ENCODE measurements around the gene LATS2. TPM values are rescaled to one million over a fixed set of nuclear protein-coding genes. Genes with fewer than 3 reads are reported as not detected.

Gene LATS2
- total and polyA plus RNA-seq, 2 of the 8 experiments (the other 6 are each of a cell fraction or from before 2014, with no cell fraction given), result 8.3 to 26.2 TPM

- Histone ChIP-seq H3K27ac (ENCODE audit: low read depth, low read length) (no peak overlapping the region), H2AFZ (ENCODE audit: low read length) (no peak overlapping the region), H2BK15ac (ENCODE audit: low read length) (no peak overlapping the region), H3K4me1 (replicated peaks in 1 of 4; ENCODE audit: control insufficient read depth in 3 of 4, insufficient read depth in 4 of 4, low read length in 3 of 4) (peaks cover 0 to 4% (median 2%) of the 10 kb centered on the region in 4 experiments; a peak in 3 of 7 replicates), H4K5ac (ENCODE audit: insufficient read length, low read depth, low read length) (no peak overlapping the region), H3K23ac (ENCODE audit: insufficient read length) (no peak overlapping the region), H4K8ac (ENCODE audit: extremely low read depth, insufficient read depth, low read length) (no peak overlapping the region), H3K4me3 (ENCODE audit: extremely low read depth in 1 of 4, insufficient read depth in 2 of 4, low read depth in 3 of 4, low read length in 4 of 4) (no peak overlapping the region), H3K18ac (ENCODE audit: extremely low read depth, low read length) (no peak overlapping the region), H2BK20ac (ENCODE audit: low read length) (no peak overlapping the region), H3K56ac (replicated peaks; ENCODE audit: insufficient read length, low read depth, low read length) (no peak overlapping the region), H3K14ac (ENCODE audit: insufficient read length) (no peak overlapping the region), H3K4ac (replicated peaks; ENCODE audit: insufficient read length, low read depth, low read length) (no peak overlapping the region), H2BK120ac (replicated peaks; ENCODE audit: low read depth, low read length) (no peak overlapping the region), H4K91ac (replicated peaks; ENCODE audit: insufficient read length, low read length) (no peak overlapping the region), H3K23me2 (ENCODE audit: low read depth, low read length) (no peaks in the 10 kb centered on the region), H3K27me3 (replicated peaks in 1 of 4; ENCODE audit: control insufficient read depth in 3 of 4, extremely low read depth in 1 of 4, insufficient read depth in 3 of 4, low read length in 3 of 4) (no peaks in the 10 kb centered on the region), H2BK12ac (ENCODE audit: low read depth, low read length) (no peak overlapping the region), H3K9me3 (ENCODE audit: insufficient read depth in 2 of 2, low read depth in 1 of 2, low read length in 1 of 2) (no peaks in the 10 kb centered on the region), H3K36me3 (ENCODE audit: control insufficient read depth in 2 of 4, insufficient read depth in 4 of 4, low read length in 3 of 4) (peaks cover 0 to 3% (median 2%) of the 10 kb centered on the region in 4 experiments; a peak in 2 of 8 replicates), H3K4me2 (ENCODE audit: insufficient read depth in 1 of 2, low read depth in 2 of 2, low read length in 2 of 2) (no peak overlapping the region), H3K79me1 (ENCODE audit: low read depth, low read length) (peaks cover 9% of the 10 kb centered on the region), H2BK5ac (ENCODE audit: low read depth, low read length) (no peak overlapping the region), H3K9ac (replicated peaks in 1 of 4; ENCODE audit: extremely low read depth in 1 of 4, low read depth in 3 of 4, low read length in 3 of 4) (no peak overlapping the region; a peak in 1 of 7 replicates), H4K20me1 (replicated peaks in 1 of 2; ENCODE audit: control insufficient read depth in 1 of 2, insufficient read depth in 2 of 2, low read length in 2 of 2) (peaks cover 15 to 18% of the 10 kb centered on the region in 2 experiments), H2AK5ac (ENCODE audit: low read depth, low read length) (no peak overlapping the region), H3K79me2 (ENCODE audit: control insufficient read depth in 1 of 2, insufficient read depth in 2 of 2, low read length in 2 of 2) (peaks cover 10 to 81% of the 10 kb centered on the region in 2 experiments)
- CTCF ChIA-PET (ENCODE audit: partially characterized antibody), result interaction anchor here (0.7 to 1.2 kb wide), 2 partner anchors 8 to 26 kb away, joined by 3 to 5 read pairs; no protein-coding TSS in a partner anchor
- TF ChIP-seq CBX5 (IDR thresholded peaks at IDR 0.05; ENCODE audit: low read depth, low read length), result no peak
- TF ChIP-seq CEBPB (IDR thresholded peaks at IDR 0.05; ENCODE audit: low read depth, low read length), result 0 out of 2 replicates have a peak, but pooled peaks have one; percentile 5
- FAIRE-seq (no peak), DNase-seq (ENCODE audit: low read depth in 1 of 2, low spot score in 2 of 2) (no peak)
- 85% methylated on average over 4 of the region's 4 CpGs; no CpG with 5 or more reads in 1 of the 2 experiments for WGBS, 2 experiments (ENCODE audit: extremely low coverage in 1 of 2, insufficient coverage in 1 of 2, insufficient read length in 1 of 2, insufficient replicate concordance in 2 of 2, low coverage in 1 of 2, low lambda C conversion rate in 2 of 2, missing lambda C conversion rate in 1 of 2)
- POLR2A ChIA-PET (ENCODE audit: partially characterized antibody), result interaction anchor here (0.9 to 2.1 kb wide), 2 partner anchors 8 to 13 kb away, joined by 3 to 4 read pairs; no protein-coding TSS in a partner anchor
Measured at GRCh38 chr13:21018220-21018619, 43.2 kb downstream of the LATS2 start.
